Activated CD4-positive, alpha-beta T cell treated with anti-CD3 and anti-CD28 coated beads for 4 hours (primary cell): Measurements from ENCODE around the gene IDNK.

Source experiments
- DNase-seq, 2 donors: peaks; one replicate each; pipeline ENCODE4 v3.0.0-alpha.2; 2020

The IDNK gene

GRCh38 chr9:83636813-83637212, 13.9 kb downstream of the IDNK start:
- DNase-seq, result no peak

GRCh38 chr9:83637389-83637788, 14.4 kb downstream of the IDNK start:
- DNase-seq, result no peak

- no peak for DNase-seq
Measured at GRCh38 chr9:83639266-83639665, 16.3 kb downstream of the IDNK start.

GRCh38 chr9:83642793-83643192, 19.9 kb downstream of the IDNK start:
- no peak for DNase-seq

- no peak for DNase-seq
Measured at GRCh38 chr9:83646500-83647239, 23.7 kb downstream of the IDNK start.

- DNase-seq, result peak; percentile 65 to 81
Measured at GRCh38 chr9:83649080-83649479, 26.1 kb downstream of the IDNK start.

GRCh38 chr9:83649515-83649914, 26.6 kb downstream of the IDNK start:
- no peak for DNase-seq

GRCh38 chr9:83651558-83651957, 28.6 kb downstream of the IDNK start:
- no peak for DNase-seq

GRCh38 chr9:83652433-83652832, 29.5 kb downstream of the IDNK start:
- no peak for DNase-seq

- DNase-seq, result no peak
Measured at GRCh38 chr9:83655433-83655832, 32.5 kb downstream of the IDNK start.

GRCh38 chr9:83656032-83656680, 33.2 kb downstream of the IDNK start:
- no peak for DNase-seq

- DNase-seq, result no peak
Measured at GRCh38 chr9:83656952-83657351, 34.0 kb downstream of the IDNK start.

- no peak for DNase-seq
Measured at GRCh38 chr9:83662933-83663332, 40.0 kb downstream of the IDNK start.

GRCh38 chr9:83665580-83666200, 42.7 kb downstream of the IDNK start:
- DNase-seq, result no peak

GRCh38 chr9:83669067-83669466, 46.1 kb downstream of the IDNK start:
- no peak for DNase-seq

GRCh38 chr9:83670381-83670780, 47.4 kb downstream of the IDNK start:
- no peak for DNase-seq

GRCh38 chr9:83671451-83671850, 48.5 kb downstream of the IDNK start:
- DNase-seq, result no peak

- DNase-seq, result no peak
Measured at GRCh38 chr9:83675466-83675865, 52.5 kb downstream of the IDNK start.

- no peak for DNase-seq
Measured at GRCh38 chr9:83677596-83677995, 54.7 kb downstream of the IDNK start.

- no peak for DNase-seq
Measured at GRCh38 chr9:83680233-83680632, 57.3 kb downstream of the IDNK start.

GRCh38 chr9:83681490-83681889, 58.5 kb downstream of the IDNK start:
- DNase-seq, result no peak

- no peak for DNase-seq
Measured at GRCh38 chr9:83688921-83689320, 66.0 kb downstream of the IDNK start.

- DNase-seq, result no peak
Measured at GRCh38 chr9:83691492-83691891, 68.5 kb downstream of the IDNK start.
